ENCODE results near the gene XAGE2. TPM values are rescaled to one million over a fixed set of nuclear protein-coding genes. Genes with fewer than 3 reads are reported as not detected.

Gene XAGE2
- total and polyA plus RNA-seq, 2 of the 4 experiments (the other 2 are of a cell fraction) = not detected

DNA sequence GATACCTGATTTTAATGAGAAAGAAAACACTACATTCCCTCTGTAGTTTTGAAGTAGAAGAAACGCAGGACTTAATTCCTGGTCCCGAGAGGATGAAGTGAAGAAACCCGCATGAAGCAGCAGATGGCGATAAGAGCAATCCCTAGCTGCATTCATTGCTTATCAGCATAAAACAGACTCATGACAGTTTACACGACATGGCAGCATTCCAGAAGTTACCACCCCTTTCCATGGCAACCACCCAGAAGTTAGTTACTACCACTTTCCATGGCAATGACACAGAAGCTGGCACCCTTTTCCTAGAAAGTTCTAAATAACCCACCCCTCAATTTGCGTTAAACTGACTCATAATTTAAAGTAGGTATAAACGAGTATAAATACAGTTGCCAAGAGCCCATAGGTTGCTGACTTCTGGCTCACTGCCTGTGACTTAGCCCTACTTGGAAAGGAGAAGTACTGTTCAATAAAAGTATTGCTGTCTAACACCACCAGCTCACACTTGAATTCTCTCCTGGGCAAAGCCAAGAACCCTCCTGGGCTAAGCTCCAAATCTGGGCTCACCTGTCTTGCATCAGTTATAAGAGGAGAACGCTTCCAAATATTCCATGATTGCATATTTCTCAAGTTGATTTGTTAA lies 5.5 kb upstream of the XAGE2 start:
- no peaks in the 10 kb centered on the region for H3K79me1 ChIP-seq (ENCODE audit: low read depth in 1 of 2, low read length in 2 of 2)
- H2BK15ac ChIP-seq (ENCODE audit: low read depth, low read length) = no peak overlapping the region
- no peaks in the 10 kb centered on the region for H4K20me1 ChIP-seq (ENCODE audit: insufficient read depth, low read length)
- H2AK5ac ChIP-seq (ENCODE audit: low read depth, low read length) = no peak overlapping the region
- H2BK20ac ChIP-seq (ENCODE audit: low read depth, low read length) = no peak overlapping the region
- H3K36me3 ChIP-seq (ENCODE audit: control insufficient read depth, insufficient read depth, low read length) = no peaks in the 10 kb centered on the region
- H3K14ac ChIP-seq (replicated peaks; ENCODE audit: low read depth, low read length) = no peak overlapping the region
- intact Hi-C loops (cut with micrococcal nuclease) (no loop called here), in situ Hi-C loops (cut with MboI; ENCODE audit: low sequenced_read_pairs) (no loop called here), dilution Hi-C loops (cut with HindIII; ENCODE audit: low sequenced_read_pairs, unreplicated experiment) (no loop called here)
- no peaks in the 10 kb centered on the region for H3K9me3 ChIP-seq (ENCODE audit: control insufficient read depth, insufficient read depth, low read length)
- H2AK9ac ChIP-seq (replicated peaks; ENCODE audit: low read depth, low read length, poor library complexity) = no peak overlapping the region
- no peak overlapping the region for H2AFZ ChIP-seq (replicated peaks; ENCODE audit: low read length, poor library complexity)
- no peak overlapping the region for H3K4me3 ChIP-seq (ENCODE audit: insufficient read depth, low read depth, low read length)
- no peak overlapping the region for H4K5ac ChIP-seq (ENCODE audit: low read depth, low read length)
- H3K27ac ChIP-seq (ENCODE audit: insufficient read depth, low read length) = no peak overlapping the region
- CTCF ChIA-PET = interaction anchor here (0.6 kb wide), 1 partner anchor 13 kb away, joined by 3 read pairs; no protein-coding TSS in a partner anchor
- ATAC-seq (ENCODE audit: low read depth) (no peak), DNase-seq (peak; percentile 5)
- no TSS peak for BruUV-seq (replicated peaks)
- H3K4me1 ChIP-seq (ENCODE audit: control insufficient read depth, insufficient read depth, low read length) = no peaks in the 10 kb centered on the region
- H3K56ac ChIP-seq (ENCODE audit: extremely low read depth, insufficient read depth, low read length) = no peak overlapping the region
- no peak overlapping the region for H3K23ac ChIP-seq (ENCODE audit: low read depth, low read length)
- no peak overlapping the region for H4K8ac ChIP-seq (ENCODE audit: low read depth in 2 of 2, low read length in 2 of 2)
- H2BK120ac ChIP-seq (ENCODE audit: low read depth, low read length) = no peak overlapping the region
- no peak overlapping the region for H3K4ac ChIP-seq (ENCODE audit: low read depth, low read length)
- H2BK5ac ChIP-seq (ENCODE audit: low read depth, low read length, poor library complexity, severe bottlenecking) = no peak overlapping the region
- H3K9me1 ChIP-seq (ENCODE audit: insufficient read depth, low read length) = no peaks in the 10 kb centered on the region
- no peak overlapping the region for H3K18ac ChIP-seq (ENCODE audit: low read depth, low read length)
- H3K27me3 ChIP-seq (ENCODE audit: control insufficient read depth, insufficient read depth, low read length) = peaks cover 17% of the 10 kb centered on the region
- H4K91ac ChIP-seq (ENCODE audit: insufficient read depth, low read depth, low read length) = no peak overlapping the region
- 0% methylated on average over 1 of the region's 8 CpGs; no CpG with 5 or more reads in 1 of the 2 experiments for WGBS, 2 experiments (ENCODE audit: extremely low coverage in 2 of 2, insufficient read length in 1 of 2)
- TF ChIP-seq POLR2A (IDR thresholded peaks at IDR 0.05; ENCODE audit: low read depth, low read length) (no peak), BHLHE40 (IDR thresholded peaks at IDR 0.05; ENCODE audit: low read depth, low read length) (no peak), RAD21 (IDR thresholded peaks at IDR 0.05; ENCODE audit: low read length) (peak; percentile 17; the same call in 1 of the 2 replicates), MXI1 (IDR thresholded peaks at IDR 0.05; ENCODE audit: borderline replicate concordance, low read depth, low read length) (no peak)
- POLR2A ChIA-PET (ENCODE audit: unreplicated experiment) = no interaction called here
- no peak overlapping the region for H3K9ac ChIP-seq (ENCODE audit: low read depth, low read length)
- H3K4me2 ChIP-seq (ENCODE audit: low read depth, low read length) = no peak overlapping the region

All from IMR-90 (cell line).